Myocyte (in vitro differentiated cells): ENCODE data around the gene TNFSF13B. TPM values are rescaled to one million over a fixed set of nuclear protein-coding genes. Genes with fewer than 3 reads are reported as not detected.
"Not testable (repeated sequence)": the region's sequence is repeated elsewhere in the genome, so short reads cannot be mapped to it uniquely, and the experiment has no call there.

Experiments used
- DNase-seq: peaks from one replicate; pipeline ENCODE4 v3.0.0-alpha.2; 2012; ENCODE audit warnings: low read depth
- total RNA-seq: library from RNA; depleted of rRNA; stranded (reverse); fragments of >200 nt; gene quantifications from 2 replicates; pipeline ENCODE4 v1.2.3, GENCODE V29; 2014

Gene TNFSF13B
- total RNA-seq, 1 donor from 2014 or later: 1.8 TPM

DNA sequence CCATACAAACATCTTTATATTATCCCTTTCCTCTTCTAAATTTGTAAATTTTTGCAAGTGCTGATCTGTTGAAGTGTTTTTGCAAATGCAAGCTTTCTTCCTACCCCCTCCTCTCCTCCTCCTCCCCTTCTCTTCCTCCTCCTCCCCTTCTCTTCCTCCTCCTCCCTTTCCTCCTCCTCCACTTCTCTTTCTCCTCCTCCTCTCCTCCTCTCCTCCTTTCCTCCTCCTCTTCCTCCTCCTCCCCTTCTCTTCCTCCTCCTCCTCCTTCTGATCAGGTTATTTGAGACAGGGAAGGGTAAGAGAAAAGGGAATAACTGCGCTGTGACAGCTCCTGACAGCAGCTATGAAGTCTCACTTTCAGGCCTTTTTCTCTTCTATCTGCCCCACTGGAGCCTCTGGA lies 8.9 kb downstream of the TNFSF13B start:
- no peak for DNase-seq

DNA sequence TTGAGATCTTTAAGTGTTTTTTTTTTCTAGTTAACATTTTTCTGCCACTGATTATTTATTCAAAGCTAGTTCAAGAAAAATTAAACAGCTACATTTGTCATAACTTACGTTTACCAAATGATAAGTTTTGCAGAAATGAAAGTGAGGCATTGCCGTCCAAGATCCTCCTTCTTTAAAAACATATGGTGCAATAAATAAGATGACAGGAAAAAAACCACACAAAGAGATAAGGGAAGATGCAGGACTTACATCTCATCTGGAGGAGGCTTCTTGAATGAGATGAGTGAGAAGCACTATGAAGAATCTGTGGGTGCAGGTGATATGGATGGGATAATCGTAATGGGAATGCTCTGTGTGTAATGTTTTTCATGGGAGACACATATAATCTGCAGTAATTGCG lies 12.4 kb downstream of the TNFSF13B start:
- no peak for DNase-seq

- no peak for DNase-seq
These were observed 13.6 kb downstream of the TNFSF13B start for GRCh38 chr13:108283110-108283509.

- DNase-seq: no peak
These were observed 19.2 kb downstream of the TNFSF13B start for GRCh38 chr13:108288741-108289140.

DNA sequence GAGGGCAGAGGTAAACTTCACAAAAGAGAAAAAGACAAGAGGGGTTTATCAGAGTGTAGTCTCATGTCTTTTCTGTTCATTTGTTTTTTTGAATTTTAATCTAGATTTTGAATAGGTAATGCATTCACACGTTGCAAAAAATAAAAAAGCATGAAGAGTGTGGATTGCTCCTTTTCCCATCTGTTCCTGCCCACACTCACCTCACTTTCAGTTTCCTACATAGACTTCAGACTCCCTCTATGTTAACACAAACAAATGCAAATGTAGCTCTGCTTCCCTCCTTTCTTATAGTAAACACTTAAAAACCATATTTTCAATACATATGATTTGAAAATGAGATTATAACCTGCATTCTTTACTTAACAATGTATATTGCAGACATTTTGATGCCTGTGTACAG lies 20.3 kb downstream of the TNFSF13B start:
- no peak for DNase-seq

DNA sequence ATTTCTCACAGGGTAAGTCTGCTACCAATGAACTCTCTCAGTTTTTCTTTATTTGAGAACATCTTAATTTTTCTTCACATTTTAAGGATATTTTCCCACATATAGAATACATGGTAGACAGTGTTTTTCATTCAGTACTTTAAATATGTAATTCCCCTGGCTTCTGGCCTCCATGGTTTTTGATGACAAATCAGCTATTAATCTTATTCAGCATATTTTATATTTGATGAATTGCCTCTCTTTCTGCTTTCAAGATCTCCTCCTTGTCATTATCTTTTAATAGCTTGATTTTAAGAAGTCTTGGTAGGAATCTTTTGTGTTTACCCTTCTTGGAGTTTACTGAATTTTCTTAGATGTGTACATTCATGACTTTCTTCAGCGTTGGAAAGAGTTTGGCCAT lies 27.6 kb downstream of the TNFSF13B start:
- DNase-seq: no peak

DNA sequence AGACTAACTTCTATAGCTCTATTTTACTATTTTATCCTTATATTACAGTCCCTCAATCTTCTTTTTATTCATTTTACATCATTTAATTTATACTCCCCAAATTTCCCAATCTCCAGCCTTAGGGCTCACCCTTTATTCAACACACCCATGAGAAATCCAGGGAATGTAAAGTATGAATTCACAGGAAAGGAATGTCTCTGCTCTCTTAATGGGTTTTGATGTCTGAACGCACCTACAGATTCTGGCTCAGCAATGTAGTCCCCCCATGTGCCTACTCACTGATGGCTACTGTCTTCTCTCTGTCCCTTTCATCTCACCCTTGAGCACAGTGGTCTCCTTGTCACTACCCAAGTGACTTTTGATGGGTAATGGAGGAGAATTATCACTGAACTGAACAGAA lies 32.8 kb downstream of the TNFSF13B start:
- DNase-seq: no peak

GRCh38 chr13:108304170-108305016 lies 34.9 kb downstream of the TNFSF13B start:
- DNase-seq: peak; percentile 20

DNA sequence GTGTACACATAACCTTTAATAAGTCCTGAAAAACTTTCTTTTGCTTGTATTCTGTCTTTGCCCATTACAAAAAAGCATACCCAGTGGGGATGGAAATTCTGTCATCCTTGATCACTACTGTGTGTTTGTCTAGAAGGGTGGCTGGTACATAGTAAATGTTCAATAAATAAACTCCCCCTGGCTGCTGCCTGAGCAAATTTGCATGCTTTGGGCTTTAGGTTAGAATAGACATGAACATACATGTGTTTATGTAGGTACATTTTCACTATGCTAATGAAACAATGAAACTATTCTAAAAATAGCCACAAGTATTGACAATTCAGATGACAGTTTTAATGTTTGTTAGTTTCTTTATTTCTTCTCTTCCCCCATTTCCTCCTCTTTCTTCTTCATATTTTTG lies 36.1 kb downstream of the TNFSF13B start:
- no peak for DNase-seq

DNA sequence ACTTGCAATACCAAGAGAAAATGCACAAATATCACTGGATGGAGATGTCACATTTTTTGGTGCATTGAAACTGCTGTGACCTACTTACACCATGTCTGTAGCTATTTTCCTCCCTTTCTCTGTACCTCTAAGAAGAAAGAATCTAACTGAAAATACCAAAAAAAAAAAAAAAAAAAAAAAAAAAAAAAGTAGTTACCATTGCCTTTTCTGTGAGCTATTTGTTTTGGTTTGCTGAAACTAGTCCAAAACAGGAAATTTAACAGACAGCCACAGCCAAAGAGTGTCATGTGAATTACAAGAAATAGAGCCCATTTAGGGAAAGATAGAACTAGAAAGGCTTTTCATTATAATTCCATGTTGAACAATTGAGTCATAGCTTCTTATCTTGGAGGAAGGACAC lies 37.3 kb downstream of the TNFSF13B start:
- no peak for DNase-seq

DNA sequence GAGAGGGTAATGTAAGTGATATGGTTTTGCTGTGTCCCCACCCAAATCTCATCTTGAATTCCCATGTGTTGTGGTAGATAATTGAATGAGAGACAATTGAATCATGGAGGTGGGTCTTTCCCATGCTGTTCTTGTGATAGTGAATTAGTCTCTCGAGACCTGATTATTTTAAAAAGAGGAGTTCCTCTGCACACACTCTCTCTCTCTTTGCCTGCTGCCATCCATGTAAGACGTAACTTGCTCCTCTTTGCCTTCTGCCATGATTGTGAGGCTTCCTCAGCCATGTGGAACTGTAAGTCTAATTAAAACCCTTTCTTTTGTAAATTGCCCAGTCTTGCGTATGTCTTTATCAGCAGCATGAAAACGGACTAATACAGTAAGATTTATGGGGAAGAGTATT lies 42.1 kb downstream of the TNFSF13B start:
- not testable (repeated sequence) for DNase-seq

GRCh38 chr13:108313382-108313781 lies 43.9 kb downstream of the TNFSF13B start:
- DNase-seq: peak; percentile 6

DNA sequence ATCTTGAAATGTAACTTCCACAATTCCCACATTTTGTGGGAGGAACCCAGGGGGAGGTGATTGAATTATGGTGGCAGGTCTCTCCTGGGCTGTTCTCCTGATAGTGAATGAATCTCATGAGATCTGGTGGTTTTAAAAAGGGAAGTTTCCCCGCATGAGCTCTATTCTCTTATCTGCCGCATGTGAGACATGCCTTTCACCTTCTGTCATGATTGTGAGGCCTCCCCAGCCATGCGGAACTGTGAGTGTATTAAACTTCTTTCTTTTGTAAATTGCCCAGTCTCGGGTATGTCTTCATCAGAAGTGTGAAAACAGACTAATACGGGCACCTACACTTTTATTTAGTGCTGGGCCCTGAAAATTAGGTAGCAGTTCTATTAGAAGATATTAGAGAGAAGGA lies 45.8 kb downstream of the TNFSF13B start:
- no peak for DNase-seq

DNA sequence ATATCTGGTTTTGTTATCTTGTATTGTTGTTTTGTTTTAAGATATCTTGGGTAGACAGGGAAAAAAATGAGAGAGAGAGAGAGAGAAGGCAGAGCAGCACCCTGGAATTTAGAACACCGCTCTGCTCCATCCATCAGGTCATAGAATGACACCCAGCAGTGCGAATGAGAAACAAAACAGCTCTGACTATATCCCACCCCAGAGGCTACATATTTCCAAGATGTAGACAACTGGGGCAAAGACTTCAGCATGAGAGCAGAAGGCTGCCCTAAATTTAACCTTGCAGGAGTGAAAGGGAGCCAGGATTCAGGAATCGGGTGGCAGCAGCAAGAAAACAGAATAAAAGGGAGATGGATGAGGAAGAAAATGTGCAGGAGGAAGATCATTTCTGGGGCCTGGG lies 46.5 kb downstream of the TNFSF13B start:
- no peak for DNase-seq

GRCh38 chr13:108316413-108316812 lies 46.9 kb downstream of the TNFSF13B start:
- DNase-seq: no peak

DNA sequence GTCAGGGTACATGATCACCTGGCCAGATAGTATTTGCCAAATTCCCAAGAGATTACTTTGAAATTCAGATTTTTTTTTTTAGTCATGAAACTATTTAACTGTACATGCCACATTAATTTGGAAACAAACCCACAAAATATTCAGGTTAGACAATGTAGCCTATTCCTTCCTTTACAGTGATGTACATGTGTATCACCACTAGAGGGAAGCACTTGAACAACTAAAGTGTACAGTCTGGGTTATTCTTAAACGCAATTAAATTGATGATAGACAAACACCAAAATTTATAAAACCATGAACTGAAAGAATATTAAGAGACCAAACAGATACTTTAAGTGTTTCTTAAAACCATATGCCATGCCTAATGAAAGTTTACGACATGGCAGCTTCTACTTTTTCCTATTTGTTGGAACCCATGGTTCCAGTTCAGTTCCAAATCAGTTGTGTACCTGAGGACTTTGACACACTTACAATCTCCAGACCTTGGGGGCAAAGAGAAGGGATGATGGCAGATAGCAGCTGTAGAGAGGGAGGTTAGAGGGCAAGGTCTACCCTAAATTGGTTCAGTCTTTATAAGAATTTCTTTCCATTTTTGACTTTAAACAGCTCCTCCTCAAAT lies 52.8 kb downstream of the TNFSF13B start:
- peak; percentile 55 for DNase-seq

DNA sequence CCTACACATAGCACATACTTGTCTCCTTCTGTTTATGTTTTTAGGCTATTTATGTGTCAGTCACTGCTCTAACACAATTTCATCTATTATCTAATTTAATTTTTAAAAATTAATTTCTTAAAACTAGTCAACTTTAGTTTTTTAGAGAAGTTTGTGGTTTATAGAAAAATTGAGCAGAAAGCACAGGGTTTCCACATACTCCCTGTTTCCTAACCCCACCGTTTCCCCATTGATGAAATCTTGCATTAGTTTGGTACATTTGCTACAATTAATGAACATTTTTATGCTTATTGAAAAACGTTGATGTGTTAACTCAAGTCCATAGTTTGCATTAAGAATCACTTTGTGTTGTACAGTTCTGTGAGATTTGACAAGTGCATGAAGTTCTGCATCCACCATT lies 53.5 kb downstream of the TNFSF13B start:
- DNase-seq: no peak

DNA sequence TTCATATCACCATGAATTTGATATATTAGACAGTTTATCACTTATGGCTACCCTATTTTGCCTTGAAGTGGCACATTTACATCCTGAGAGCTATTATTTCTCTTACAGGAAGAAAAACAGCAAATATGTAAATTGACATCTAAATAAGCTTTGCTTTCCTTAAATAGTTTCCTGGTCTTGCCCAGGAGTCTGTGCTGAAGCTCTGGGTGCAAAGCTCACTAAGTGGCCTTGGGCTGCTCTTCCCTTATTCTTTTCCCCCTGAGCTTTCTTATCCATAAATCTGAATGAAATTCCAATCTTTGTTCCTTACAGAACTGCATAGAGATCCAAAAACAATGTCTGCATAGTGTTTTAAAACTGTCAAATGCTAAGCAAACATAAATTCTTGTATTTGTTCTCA lies 56.3 kb downstream of the TNFSF13B start:
- no peak for DNase-seq

DNA sequence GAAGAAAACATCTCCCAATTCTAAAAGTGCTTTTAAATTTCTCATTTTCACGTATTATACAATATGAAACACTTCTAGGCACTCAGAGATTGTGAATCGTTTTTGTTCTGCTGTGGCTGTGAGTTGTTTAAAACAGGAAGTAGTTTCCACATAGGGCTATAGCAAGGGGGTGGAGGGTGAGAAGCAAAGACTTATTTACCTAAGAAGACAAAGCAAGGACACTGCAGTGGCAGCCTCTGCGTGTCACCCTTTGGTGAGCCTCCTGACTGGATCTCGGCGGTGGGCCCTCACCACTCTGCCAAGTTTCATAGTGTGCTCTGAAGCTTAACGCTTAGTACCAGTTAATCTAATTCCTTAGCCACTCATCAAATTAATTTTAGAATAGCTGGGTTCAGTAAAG lies 56.8 kb downstream of the TNFSF13B start:
- DNase-seq: no peak

GRCh38 chr13:108328848-108329247 lies 59.3 kb downstream of the TNFSF13B start:
- DNase-seq: no peak

- DNase-seq: no peak
These were observed 63.3 kb downstream of the TNFSF13B start for GRCh38 chr13:108332791-108333190.

DNA sequence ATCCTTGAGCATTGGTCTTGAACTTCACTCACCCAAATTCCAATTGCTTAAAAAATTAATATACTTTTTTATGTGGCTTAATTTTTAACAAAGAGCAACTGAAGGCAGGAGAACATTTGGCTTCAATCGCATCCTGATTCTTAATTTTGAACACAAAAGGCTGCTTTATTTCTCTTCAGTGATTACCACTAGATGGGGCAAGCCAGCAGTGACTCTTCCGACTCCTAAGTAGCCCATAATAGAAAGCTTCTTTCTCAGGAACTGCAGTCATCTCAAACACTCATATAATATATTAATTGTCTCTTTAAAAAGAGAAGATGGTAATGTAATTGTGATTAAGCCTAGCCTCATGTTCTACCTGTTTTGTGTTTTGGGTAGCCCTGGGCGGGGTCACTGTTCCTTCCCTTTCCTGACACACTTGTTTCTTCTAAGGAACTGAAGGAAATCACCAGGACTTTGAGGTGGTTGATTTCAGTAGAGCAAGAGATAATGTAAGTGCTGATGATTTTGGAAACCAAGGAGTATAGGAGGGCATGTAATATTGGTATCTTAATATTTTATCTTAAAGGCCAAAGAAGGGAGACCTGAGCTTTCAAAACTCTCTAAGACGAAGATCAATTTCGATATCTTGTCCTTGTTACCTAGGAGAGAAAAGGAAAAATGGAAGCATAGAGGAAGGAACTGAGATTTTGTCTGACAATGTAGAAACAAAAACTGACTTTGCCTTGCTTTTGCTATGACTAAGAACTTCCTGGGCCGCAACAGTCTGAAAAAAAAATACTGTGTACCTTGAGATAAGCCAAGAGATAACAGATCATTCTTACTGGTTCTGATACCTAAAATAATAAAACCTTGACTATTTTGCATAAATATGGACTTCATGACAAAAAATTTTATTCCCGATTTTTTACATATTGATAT lies 73.1 kb downstream of the TNFSF13B start:
- DNase-seq: peak; percentile 43
